Nephron (organoid): ENCODE data around the gene ARHGEF25.
A peak's percentile ranks its signal among the peaks of the same experiment; 100 is the strongest.
"Not testable (repeated sequence)": the region's sequence is repeated elsewhere in the genome, so short reads cannot be mapped to it uniquely, and the experiment has no call there.

Experiments
- H3K27ac Mint-ChIP-seq, 3 experiments: 2 replicates each; pipeline ENCODE4 v1.8.0; 2020; ENCODE audit warnings: mixed read lengths in 3 of 3, mild to moderate bottlenecking in 2 of 3, moderate library complexity in 1 of 3
- H3K27me3 Mint-ChIP-seq: 2 replicates; pipeline ENCODE4 v1.8.0; 2021; ENCODE audit warnings: low read depth, mild to moderate bottlenecking, moderate library complexity, mixed read lengths
- H3K36me3 Mint-ChIP-seq: 2 replicates; pipeline ENCODE4 v1.8.0; 2020; ENCODE audit warnings: low read depth, mixed read lengths
- H3K4me1 Mint-ChIP-seq: 2 replicates; pipeline ENCODE4 v1.8.0; 2020; ENCODE audit warnings: mixed read lengths
- H3K4me3 Mint-ChIP-seq, 3 experiments: 2 replicates each; pipeline ENCODE4 v1.8.0; 2020; ENCODE audit warnings: mild to moderate bottlenecking in 3 of 3, mixed read lengths in 3 of 3, moderate library complexity in 2 of 3
- H3K9me3 Mint-ChIP-seq: 2 replicates; pipeline ENCODE4 v1.8.0; 2020; ENCODE audit warnings: mixed read lengths
- CTCF ChIP-seq, 3 experiments: fragments of 200-600 bp; sonication (generic); IDR thresholded peaks; one replicate each; pipeline ENCODE4 v1.5.0; 2021; ENCODE audit warnings: antibody characterized with exemption in 3 of 3; ENCODE audit not compliant: unreplicated experiment in 3 of 3

The ARHGEF25 gene

GRCh38 chr12:57611108-57611826 lies at the start of gene ARHGEF25:
ARHGEF25 (plus strand) TSS chr12:57611435; CDS start chr12:57611895, 460 bp downstream.
- Mint-ChIP-seq H3K27ac (peak within 1 kb of the TSS; percentile 74 to 92 (median 89)), H3K9me3 (no peaks in the 10 kb centered on the region), H3K27me3 (peaks cover 9% of the 10 kb centered on the region)

GRCh38 chr12:57563358-57563757 lies 47.9 kb upstream of the ARHGEF25 start:
- Mint-ChIP-seq H3K4me3 (no peak overlapping the region), H3K27ac (no peak overlapping the region), H3K9me3 (no peaks in the 10 kb centered on the region), H3K4me1 (no peaks in the 10 kb centered on the region), H3K36me3 (no peaks in the 10 kb centered on the region), H3K27me3 (peaks cover 30% of the 10 kb centered on the region)
- no peak for TF ChIP-seq CTCF (IDR thresholded peaks at IDR 0.05; ENCODE audit: unreplicated experiment in 3 of 3)

More at GRCh38 chr12:57611108-57611826, at the start of gene ARHGEF25:
- Mint-ChIP-seq H3K4me3 (peak within 1 kb of the TSS; percentile 90 to 93 (median 90)), H3K4me1 (peaks cover 38% of the 10 kb centered on the region), H3K36me3 (peaks cover 45% of the 10 kb centered on the region)
- TF ChIP-seq CTCF (IDR thresholded peaks at IDR 0.05; ENCODE audit: unreplicated experiment in 3 of 3): no peak

GRCh38 chr12:57564178-57564740 lies 47.0 kb upstream of the ARHGEF25 start:
- Mint-ChIP-seq H3K4me3 (no peak overlapping the region), H3K4me1 (no peaks in the 10 kb centered on the region), H3K36me3 (no peaks in the 10 kb centered on the region), H3K27me3 (peaks cover 39% of the 10 kb centered on the region), H3K27ac (no peak overlapping the region), H3K9me3 (no peaks in the 10 kb centered on the region)
- no peak for TF ChIP-seq CTCF (IDR thresholded peaks at IDR 0.05; ENCODE audit: unreplicated experiment in 3 of 3)

- TF ChIP-seq CTCF (IDR thresholded peaks at IDR 0.05; ENCODE audit: unreplicated experiment in 3 of 3): no peak
- no peak overlapping the region for H3K4me3 Mint-ChIP-seq
- H3K27ac Mint-ChIP-seq: no peak overlapping the region
- peaks cover 40% of the 10 kb centered on the region for H3K27me3 Mint-ChIP-seq
- no peaks in the 10 kb centered on the region for H3K4me1 Mint-ChIP-seq
- no peaks in the 10 kb centered on the region for H3K36me3 Mint-ChIP-seq
- H3K9me3 Mint-ChIP-seq: no peaks in the 10 kb centered on the region
Observed at GRCh38 chr12:57568838-57569237, 42.4 kb upstream of the ARHGEF25 start.

- no peak overlapping the region for H3K4me3 Mint-ChIP-seq
- no peaks in the 10 kb centered on the region for H3K4me1 Mint-ChIP-seq
- no peaks in the 10 kb centered on the region for H3K9me3 Mint-ChIP-seq
- peaks cover 36% of the 10 kb centered on the region for H3K27me3 Mint-ChIP-seq
- H3K27ac Mint-ChIP-seq: no peak overlapping the region
- TF ChIP-seq CTCF (IDR thresholded peaks at IDR 0.05; ENCODE audit: unreplicated experiment in 3 of 3): no peak
- H3K36me3 Mint-ChIP-seq: no peaks in the 10 kb centered on the region
Observed at GRCh38 chr12:57569858-57570257, 41.4 kb upstream of the ARHGEF25 start.

GRCh38 chr12:57570438-57570837 lies 40.8 kb upstream of the ARHGEF25 start:
- H3K36me3 Mint-ChIP-seq, H3K27ac Mint-ChIP-seq, H3K9me3 Mint-ChIP-seq, H3K4me1 Mint-ChIP-seq, H3K4me3 Mint-ChIP-seq: not testable (repeated sequence)
- H3K27me3 Mint-ChIP-seq: peaks cover 38% of the 10 kb centered on the region
